ENCODE measurements around the gene GFRA4. TPM values are rescaled to one million over a fixed set of nuclear protein-coding genes. Genes with fewer than 3 reads are reported as not detected.

GFRA4 gene
- total RNA-seq, 1 donor from 2014 or later: not detected

GRCh38 chr20:3614466-3614865, 48.7 kb downstream of the GFRA4 start:
- H3K27me3 ChIP-seq: no peaks in the 10 kb centered on the region
- intact Hi-C loops (cut with DNase I): no loop called here
- TF ChIP-seq, protein P1, sequence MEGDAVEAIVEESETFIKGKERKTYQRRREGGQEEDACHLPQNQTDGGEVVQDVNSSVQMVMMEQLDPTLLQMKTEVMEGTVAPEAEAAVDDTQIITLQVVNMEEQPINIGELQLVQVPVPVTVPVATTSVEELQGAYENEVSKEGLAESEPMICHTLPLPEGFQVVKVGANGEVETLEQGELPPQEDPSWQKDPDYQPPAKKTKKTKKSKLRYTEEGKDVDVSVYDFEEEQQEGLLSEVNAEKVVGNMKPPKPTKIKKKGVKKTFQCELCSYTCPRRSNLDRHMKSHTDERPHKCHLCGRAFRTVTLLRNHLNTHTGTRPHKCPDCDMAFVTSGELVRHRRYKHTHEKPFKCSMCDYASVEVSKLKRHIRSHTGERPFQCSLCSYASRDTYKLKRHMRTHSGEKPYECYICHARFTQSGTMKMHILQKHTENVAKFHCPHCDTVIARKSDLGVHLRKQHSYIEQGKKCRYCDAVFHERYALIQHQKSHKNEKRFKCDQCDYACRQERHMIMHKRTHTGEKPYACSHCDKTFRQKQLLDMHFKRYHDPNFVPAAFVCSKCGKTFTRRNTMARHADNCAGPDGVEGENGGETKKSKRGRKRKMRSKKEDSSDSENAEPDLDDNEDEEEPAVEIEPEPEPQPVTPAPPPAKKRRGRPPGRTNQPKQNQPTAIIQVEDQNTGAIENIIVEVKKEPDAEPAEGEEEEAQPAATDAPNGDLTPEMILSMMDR (IDR thresholded peaks at IDR 0.05): no peak
- DNase-seq (ENCODE audit: low spot score in 2 of 2): no peak
- no peaks in the 10 kb centered on the region for H3K4me1 ChIP-seq
- no peaks in the 10 kb centered on the region for H3K9me3 ChIP-seq
- H3K36me3 ChIP-seq: peaks cover 5 to 9% of the 10 kb centered on the region in 2 donors
- no peak overlapping the region for H3K27ac ChIP-seq
- no peak overlapping the region for H3K4me3 ChIP-seq

DNA sequence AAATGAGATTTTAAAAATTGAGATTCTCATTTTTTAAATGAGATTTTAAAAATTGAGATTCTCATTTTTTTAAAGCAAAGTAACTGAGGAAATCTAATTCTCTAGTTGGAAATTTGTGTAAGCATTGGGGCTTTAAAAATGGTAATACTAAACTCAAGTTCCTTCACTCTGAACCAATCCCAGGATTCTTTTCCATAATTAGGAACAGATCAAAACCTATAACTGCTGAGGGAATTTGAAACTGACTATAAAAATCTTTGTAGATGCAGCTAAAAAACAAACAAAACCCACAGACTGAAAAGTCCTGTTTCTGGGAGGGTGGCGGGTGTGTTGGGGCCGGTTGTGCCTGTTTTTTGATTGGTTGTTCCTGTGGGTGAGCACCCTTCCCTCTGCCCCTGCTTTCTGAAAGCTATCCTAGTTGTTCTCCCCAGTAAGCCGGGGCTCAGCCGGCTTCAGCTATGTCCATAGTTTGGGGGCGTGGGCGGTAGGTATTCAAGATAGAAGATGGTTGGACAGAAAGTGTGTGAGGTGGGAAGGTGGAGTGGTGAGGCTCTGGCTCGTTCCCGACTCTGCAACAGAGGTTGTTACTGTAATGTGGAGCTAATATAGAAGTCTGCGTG, 49.3 kb downstream of the GFRA4 start:
- intact Hi-C loops (cut with DNase I): no loop called here
- no peaks in the 10 kb centered on the region for H3K27me3 ChIP-seq
- DNase-seq (ENCODE audit: low spot score in 2 of 2): no peak
- TF ChIP-seq, protein P1 (IDR thresholded peaks at IDR 0.05): no peak
- H3K27ac ChIP-seq: no peak overlapping the region
- peaks cover 5 to 9% of the 10 kb centered on the region in 2 donors for H3K36me3 ChIP-seq
- H3K9me3 ChIP-seq: no peaks in the 10 kb centered on the region
- no peaks in the 10 kb centered on the region for H3K4me1 ChIP-seq
- H3K4me3 ChIP-seq: no peak overlapping the region

DNA sequence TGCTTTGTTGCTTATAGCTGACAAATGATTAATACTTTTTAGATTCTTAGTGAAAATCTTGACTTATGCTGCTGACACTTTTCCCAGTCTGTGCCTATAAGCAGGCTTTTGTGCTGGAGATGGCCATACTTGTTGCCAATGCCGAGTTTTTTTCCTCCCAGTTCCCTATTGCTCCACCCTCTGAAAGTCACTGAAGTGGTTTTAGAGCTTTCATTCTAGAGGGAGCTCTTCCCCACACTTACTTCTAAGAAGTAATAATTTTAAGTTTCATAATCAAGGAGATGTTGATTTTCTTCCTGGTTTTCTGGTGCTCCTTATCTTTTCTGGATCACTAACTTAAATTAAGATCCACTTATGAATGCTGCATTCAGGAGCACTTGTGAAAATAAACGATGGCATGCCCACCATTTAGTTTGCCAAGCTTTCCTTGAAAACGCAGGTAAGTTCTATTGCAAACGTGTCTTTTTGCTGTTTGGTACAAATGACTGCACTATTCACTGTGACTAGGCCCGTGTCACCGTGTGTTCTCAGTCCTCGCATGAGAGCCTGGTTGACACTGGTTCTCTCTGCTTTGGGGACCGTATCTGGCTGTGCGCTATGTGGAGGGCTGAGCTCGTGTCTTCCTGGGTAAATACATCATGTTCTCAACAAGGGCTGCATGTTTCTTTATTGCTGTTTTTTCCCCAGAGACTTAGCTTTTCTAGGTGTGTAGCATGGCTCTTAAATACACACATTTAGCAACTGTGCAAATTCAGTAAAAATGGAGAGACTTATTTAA, 50.2 kb downstream of the GFRA4 start:
- intact Hi-C loops (cut with DNase I): no loop called here
- TF ChIP-seq, protein P1 (IDR thresholded peaks at IDR 0.05): no peak
- H3K27me3 ChIP-seq: no peaks in the 10 kb centered on the region
- no peak for DNase-seq (ENCODE audit: low spot score in 2 of 2)
- H3K4me3 ChIP-seq: no peak overlapping the region
- H3K4me1 ChIP-seq: no peaks in the 10 kb centered on the region
- no peak overlapping the region for H3K27ac ChIP-seq
- H3K9me3 ChIP-seq: no peaks in the 10 kb centered on the region
- peaks cover 5 to 9% of the 10 kb centered on the region in 2 donors for H3K36me3 ChIP-seq

DNA sequence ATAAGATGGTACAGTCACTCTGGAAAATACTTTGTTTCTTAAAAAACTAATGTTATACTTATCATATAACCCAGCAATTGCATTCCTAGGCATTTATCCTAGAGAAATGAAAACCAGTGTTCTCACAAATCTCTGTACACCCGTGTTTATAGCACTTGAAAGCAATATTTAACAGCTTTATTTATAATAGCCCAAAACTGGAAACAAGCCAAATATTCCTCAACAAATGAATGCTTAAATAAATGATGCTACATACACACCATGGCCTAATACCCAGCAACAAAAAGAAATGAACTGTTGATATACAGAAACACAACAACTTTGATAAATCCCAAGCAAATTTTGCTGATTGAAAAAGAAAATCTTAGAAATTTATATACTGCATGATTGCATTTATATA, 51.3 kb downstream of the GFRA4 start:
- Histone ChIP-seq H3K27ac (no peak overlapping the region), H3K4me3 (no peak overlapping the region), H3K4me1 (no peaks in the 10 kb centered on the region), H3K9me3 (no peaks in the 10 kb centered on the region), H3K36me3 (peaks cover 2 to 4% of the 10 kb centered on the region in 2 donors), H3K27me3 (no peaks in the 10 kb centered on the region)
- no peak for DNase-seq (ENCODE audit: low spot score in 2 of 2)
- TF ChIP-seq, protein P1 (IDR thresholded peaks at IDR 0.05): no peak
- intact Hi-C loops (cut with DNase I): no loop called here

Other genes starting within 250 kb of the GFRA4 start
- 8.6 TPM for gene ATRN, start 192.4 kb downstream of the GFRA4 start, total RNA-seq
- 234 TPM for gene ADAM33, start 18.6 kb upstream of the GFRA4 start, total RNA-seq
- gene SIGLEC1, start 49.2 kb upstream of the GFRA4 start, total RNA-seq: 23.2 TPM
- 64.8 TPM for gene HSPA12B, start 69.3 kb upstream of the GFRA4 start, total RNA-seq
- 48.4 TPM for gene ADISSP, start 104.4 kb upstream of the GFRA4 start, total RNA-seq
- gene SPEF1, start 118.0 kb upstream of the GFRA4 start, total RNA-seq: not detected
- 173 TPM for gene CENPB, start 123.3 kb upstream of the GFRA4 start, total RNA-seq
- gene CDC25B, start 132.9 kb upstream of the GFRA4 start, total RNA-seq: 60.6 TPM
- gene AP5S1, start 157.1 kb upstream of the GFRA4 start, total RNA-seq: 38.5 TPM
- 35.2 TPM for gene MAVS, start 183.4 kb upstream of the GFRA4 start, total RNA-seq
- gene PANK2, start 226.0 kb upstream of the GFRA4 start, total RNA-seq: 81.1 TPM

All from ascending aorta (tissue), 2 donors.